PC-9 (cell line): ENCODE data around the gene KCTD14. TPM values are rescaled to one million over a fixed set of nuclear protein-coding genes. Genes with fewer than 3 reads are reported as not detected.
"Not testable (repeated sequence)": the region's sequence is repeated elsewhere in the genome, so short reads cannot be mapped to it uniquely, and the experiment has no call there.

Experiments used
- BruUV-seq: library from RNA; stranded (reverse); fragments of 400-500 nt; replicated peaks from 2 replicates; lab custom pipeline; 2021; lab: Mats Ljungman, UMichigan
- CTCF ChIA-PET: fragments of 300-600 bp; sonication (Branson Sonifier 250); formaldehyde crosslinking; loops from one replicate; lab custom pipeline; 2022; ENCODE audit warnings: antibody characterized with exemption; lab: Charles Lee
- POLR2A ChIA-PET: fragments of 300-600 bp; sonication (Branson Sonifier 250); formaldehyde crosslinking; loops from one replicate; lab custom pipeline; 2022; ENCODE audit warnings: antibody characterized with exemption; ENCODE audit not compliant: unreplicated experiment; lab: Charles Lee
- DNase-seq, 2 experiments: peaks; one replicate each; pipeline versions ENCODE4 v3.0.0 to v3.0.0-alpha.2; 2015 to 2022; ENCODE audit warnings: mixed read lengths in 1 of 2
- H2AFZ ChIP-seq: fragments of 200-600 bp; sonication (generic); 2 replicates; pipeline ENCODE4 v1.8.1; 2017; ENCODE audit warnings: antibody characterized with exemption
- H3F3A ChIP-seq: fragments of 200-600 bp; sonication (generic); 2 replicates; pipeline ENCODE4 v1.8.1; 2017; ENCODE audit warnings: antibody characterized with exemption, mild to moderate bottlenecking, low read depth; ENCODE audit not compliant: insufficient read depth
- H3K27ac ChIP-seq: fragments of 200-600 bp; sonication (generic); 2 replicates; pipeline ENCODE4 v1.6.1; 2016; ENCODE audit warnings: mixed run types
- H3K27me3 ChIP-seq: fragments of 200-600 bp; sonication (generic); 2 replicates; pipeline ENCODE4 v1.6.1; 2016; ENCODE audit warnings: low read depth, mixed run types; ENCODE audit not compliant: insufficient read depth
- H3K36me3 ChIP-seq: fragments of 200-600 bp; sonication (generic); 2 replicates; pipeline ENCODE4 v1.6.1; 2016; ENCODE audit warnings: low read depth, mixed run types
- H3K4me1 ChIP-seq: fragments of 200-600 bp; sonication (generic); replicated peaks from 2 replicates; pipeline ENCODE4 v1.6.1; 2016; ENCODE audit warnings: mixed run types; ENCODE audit not compliant: insufficient read depth
- H3K4me2 ChIP-seq: fragments of 200-600 bp; sonication (generic); 2 replicates; pipeline ENCODE4 v1.6.1; 2017; ENCODE audit warnings: mixed run types
- H3K4me3 ChIP-seq: fragments of 200-600 bp; sonication (generic); 2 replicates; pipeline ENCODE4 v1.6.1; 2016; ENCODE audit warnings: mixed run types
- H3K79me2 ChIP-seq: fragments of 200-600 bp; sonication (generic); 2 replicates; pipeline ENCODE4 v1.6.1; 2017; ENCODE audit warnings: low read depth, mixed run types
- H3K9me2 ChIP-seq: fragments of 200-600 bp; sonication (generic); 2 replicates; pipeline ENCODE4 v1.8.1; 2017; ENCODE audit warnings: mild to moderate bottlenecking; ENCODE audit not compliant: insufficient read depth
- H3K9me3 ChIP-seq: fragments of 200-600 bp; sonication (generic); 2 replicates; pipeline ENCODE4 v1.8.1; 2016; ENCODE audit warnings: low read depth; ENCODE audit not compliant: insufficient read depth
- H4K20me1 ChIP-seq: fragments of 200-600 bp; sonication (generic); 2 replicates; pipeline ENCODE4 v1.8.1; 2017; ENCODE audit not compliant: insufficient read depth
- CTCF ChIP-seq: fragments of 200-600 bp; sonication (generic); conservative IDR thresholded peaks from 2 replicates; pipeline ENCODE4 v1.6.1; 2017; ENCODE audit warnings: mixed run types, antibody characterized with exemption, mild to moderate bottlenecking, moderate library complexity
- EZH2 ChIP-seq: fragments of 200-600 bp; sonication (generic); IDR thresholded peaks from 2 replicates; pipeline ENCODE4 v1.8.0; 2017; ENCODE audit warnings: antibody characterized with exemption, low read depth
- intact Hi-C: fragments of 100-400 bp; cut with micrococcal nuclease; formaldehyde crosslinking; loops from one replicate; pipeline ENCODE4 v1.10.0; 2022; ENCODE audit not compliant: unreplicated experiment
- total RNA-seq: library from RNA; stranded (reverse); gene quantifications from 2 replicates; pipeline ENCODE4 v1.2.3, GENCODE V29; 2021

KCTD14 gene
- total RNA-seq, 1 experiment from 2014 or later = 21.3 TPM

DNA sequence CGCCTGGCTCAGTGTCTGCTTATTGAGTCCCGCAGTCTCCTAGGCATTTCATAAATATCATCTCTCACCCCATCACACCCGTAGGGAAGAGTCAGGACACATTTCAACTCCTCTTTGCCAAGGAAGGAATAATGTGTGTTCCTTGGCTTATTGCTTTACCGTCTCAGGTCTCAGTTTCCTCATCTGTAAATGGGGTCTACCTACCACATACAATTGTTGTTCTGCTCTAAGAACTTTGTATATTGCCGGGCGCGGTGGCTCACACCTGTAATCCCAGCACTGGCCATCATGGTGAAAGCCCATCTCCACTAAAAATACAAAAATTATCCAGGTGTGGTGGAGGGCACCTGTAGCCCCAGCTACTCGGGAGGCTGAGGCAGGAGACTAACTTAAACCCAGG, 37.5 kb upstream of the KCTD14 start:
- Histone ChIP-seq H3K9me2 (no peaks in the 10 kb centered on the region), H3K4me3 (no peak overlapping the region), H4K20me1 (no peaks in the 10 kb centered on the region), H3K36me3 (no peaks in the 10 kb centered on the region), H3F3A (no peaks in the 10 kb centered on the region), H2AFZ (no peak overlapping the region), H3K79me2 (no peaks in the 10 kb centered on the region), H3K27me3 (no peaks in the 10 kb centered on the region), H3K4me2 (no peak overlapping the region), H3K9me3 (no peaks in the 10 kb centered on the region), H3K4me1 (no peaks in the 10 kb centered on the region), H3K27ac (no peak overlapping the region)
- intact Hi-C loops = no loop called here
- POLR2A ChIA-PET = no interaction called here
- CTCF ChIA-PET = interaction anchor here (0.6 kb wide), 1 partner anchor 304 kb away, joined by 13 read pairs; no protein-coding TSS in a partner anchor
- DNase-seq = no peak
- BruUV-seq = no TSS peak
- no peak for TF ChIP-seq CTCF
- no peak for TF ChIP-seq EZH2

- H3F3A ChIP-seq, BruUV-seq, H3K4me3 ChIP-seq, H3K9me2 ChIP-seq, H3K79me2 ChIP-seq, H3K27me3 ChIP-seq, H3K36me3 ChIP-seq, H3K4me1 ChIP-seq, POLR2A ChIA-PET, H3K27ac ChIP-seq, H2AFZ ChIP-seq, intact Hi-C loops, H4K20me1 ChIP-seq, CTCF ChIA-PET, H3K9me3 ChIP-seq, DNase-seq, H3K4me2 ChIP-seq: not testable (repeated sequence)
These were observed 36.8 kb upstream of the KCTD14 start for GRCh38 chr11:78059749-78060328.

DNA sequence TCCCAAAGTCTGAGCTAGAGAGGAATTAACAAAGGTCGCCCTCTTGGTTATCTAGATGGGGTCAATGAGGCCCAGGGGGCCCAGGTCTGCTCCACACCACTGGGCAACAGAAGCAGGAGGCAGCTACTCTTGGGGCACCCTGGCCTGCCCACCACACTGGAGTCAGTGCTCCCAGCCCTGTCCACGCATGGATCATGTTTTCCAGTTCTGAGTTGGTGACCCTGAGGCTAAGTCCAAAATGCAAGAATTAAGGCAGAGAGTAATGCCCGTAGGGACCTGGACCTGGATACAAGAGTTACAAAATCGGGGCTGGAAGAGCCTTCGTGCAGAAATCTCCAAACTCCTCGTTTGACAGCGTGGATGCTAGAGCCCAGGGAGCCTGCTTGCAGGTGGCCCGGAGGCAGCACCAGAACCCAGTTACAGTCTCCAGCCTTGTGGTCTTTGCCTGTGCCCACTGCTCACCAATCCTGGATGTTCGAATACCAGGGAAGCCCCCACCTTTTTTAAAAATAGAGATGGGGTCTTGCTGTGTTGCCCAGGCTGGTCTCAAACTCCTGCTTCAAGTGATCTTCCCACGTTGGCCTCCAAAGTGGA, 34.5 kb upstream of the KCTD14 start:
- no peak for DNase-seq
- Histone ChIP-seq H2AFZ (no peak overlapping the region), H3K27ac (no peak overlapping the region), H4K20me1 (no peaks in the 10 kb centered on the region), H3F3A (no peaks in the 10 kb centered on the region), H3K4me2 (no peak overlapping the region), H3K4me3 (no peak overlapping the region), H3K9me3 (no peaks in the 10 kb centered on the region), H3K36me3 (no peaks in the 10 kb centered on the region), H3K9me2 (no peaks in the 10 kb centered on the region), H3K27me3 (no peaks in the 10 kb centered on the region), H3K79me2 (no peaks in the 10 kb centered on the region), H3K4me1 (no peaks in the 10 kb centered on the region)
- ChIA-PET CTCF (no interaction called here), POLR2A (no interaction called here)
- TF ChIP-seq CTCF (no peak), EZH2 (no peak)
- no TSS peak for BruUV-seq
- intact Hi-C loops = no loop called here

DNA sequence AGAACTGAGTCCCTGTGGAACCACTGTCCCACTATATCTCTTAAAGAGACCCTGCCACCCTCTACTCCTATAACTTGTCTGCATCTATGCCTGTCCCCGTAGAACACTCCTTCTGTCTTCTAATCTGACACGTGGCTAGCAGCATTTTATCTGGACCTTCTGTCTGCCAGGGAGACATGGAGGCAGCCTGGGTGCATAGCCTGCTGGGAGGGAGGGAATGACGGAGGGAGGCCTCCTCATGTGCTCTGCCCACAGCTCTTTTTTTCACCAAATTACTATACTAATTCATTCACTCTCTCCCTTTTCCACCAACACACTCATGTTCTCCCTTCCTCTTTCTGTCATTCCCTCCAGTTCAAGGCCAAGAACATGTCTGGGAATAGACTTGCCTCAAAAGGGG, 33.0 kb upstream of the KCTD14 start:
- Histone ChIP-seq H3K27ac (no peak overlapping the region), H3K4me3 (no peak overlapping the region), H3K27me3 (no peaks in the 10 kb centered on the region), H4K20me1 (no peaks in the 10 kb centered on the region), H2AFZ (no peak overlapping the region), H3K79me2 (no peaks in the 10 kb centered on the region), H3K9me3 (no peaks in the 10 kb centered on the region), H3K36me3 (no peaks in the 10 kb centered on the region), H3K9me2 (no peaks in the 10 kb centered on the region), H3K4me1 (peaks cover 9% of the 10 kb centered on the region), H3K4me2 (no peak overlapping the region), H3F3A (no peaks in the 10 kb centered on the region)
- TF ChIP-seq EZH2 (no peak), CTCF (no peak)
- no peak for DNase-seq
- ChIA-PET CTCF (no interaction called here), POLR2A (no interaction called here)
- BruUV-seq = no TSS peak
- intact Hi-C loops = no loop called here
